MM.1S (cell line): ENCODE measurements around the gene ZNRF1.

ENCODE experiments used
- DNase-seq: peaks from one replicate; pipeline ENCODE4 v3.0.0-alpha.2; 2015
- H2AFZ ChIP-seq: fragments of 300-600 bp; sonication (generic); 2 replicates; pipeline ENCODE4 v1.6.0; 2016; ENCODE audit warnings: antibody characterized with exemption, low read length
- H3F3A ChIP-seq: fragments of 300-600 bp; sonication (generic); 2 replicates; pipeline ENCODE4 v1.6.1; 2016; ENCODE audit warnings: mild to moderate bottlenecking, antibody characterized with exemption, low read length, moderate library complexity, mixed read lengths; ENCODE audit not compliant: insufficient read depth
- H3K27ac ChIP-seq: fragments of 300-600 bp; sonication (generic); 2 replicates; pipeline ENCODE4 v1.5.1; 2016; ENCODE audit warnings: mild to moderate bottlenecking, low read length
- H3K27me3 ChIP-seq: fragments of 300-600 bp; sonication (generic); replicated peaks from 2 replicates; pipeline ENCODE4 v1.6.0; 2016; ENCODE audit warnings: low read length; ENCODE audit not compliant: insufficient read depth
- H3K36me3 ChIP-seq: fragments of 300-600 bp; sonication (generic); replicated peaks from 2 replicates; pipeline ENCODE4 v1.6.1; 2016; ENCODE audit warnings: mild to moderate bottlenecking, low read length, mixed read lengths; ENCODE audit not compliant: insufficient read depth
- H3K4me1 ChIP-seq: fragments of 300-600 bp; sonication (generic); 2 replicates; pipeline ENCODE4 v1.6.1; 2016; ENCODE audit warnings: low read length, mixed read lengths
- H3K4me2 ChIP-seq: fragments of 300-600 bp; sonication (generic); 2 replicates; pipeline ENCODE4 v1.6.0; 2016; ENCODE audit warnings: low read depth, low read length
- H3K4me3 ChIP-seq: fragments of 300-600 bp; sonication (generic); 2 replicates; pipeline ENCODE4 v1.5.1; 2016; ENCODE audit warnings: low read length, mixed read lengths
- H3K79me2 ChIP-seq: fragments of 300-600 bp; sonication (generic); 2 replicates; pipeline ENCODE4 v1.6.1; 2016; ENCODE audit warnings: mixed run types, low read length, mixed read lengths
- H3K9ac ChIP-seq: fragments of 300-600 bp; sonication (generic); 2 replicates; pipeline ENCODE4 v1.6.1; 2016; ENCODE audit warnings: low read length, mixed read lengths
- H3K9me2 ChIP-seq: fragments of 300-600 bp; sonication (generic); replicated peaks from 2 replicates; pipeline ENCODE4 v1.6.1; 2016; ENCODE audit warnings: mild to moderate bottlenecking, low read length, mixed read lengths; ENCODE audit not compliant: insufficient read depth
- H3K9me3 ChIP-seq: fragments of 300-600 bp; sonication (generic); replicated peaks from 2 replicates; pipeline ENCODE4 v1.6.1; 2016; ENCODE audit warnings: mild to moderate bottlenecking, low read length, mixed read lengths; ENCODE audit not compliant: insufficient read depth
- H4K20me1 ChIP-seq: fragments of 300-600 bp; sonication (generic); 2 replicates; pipeline ENCODE4 v1.6.1; 2016; ENCODE audit warnings: mild to moderate bottlenecking, low read length, moderate library complexity, mixed read lengths; ENCODE audit not compliant: insufficient read depth
- EZH2 ChIP-seq: fragments of 300-600 bp; sonication (generic); optimal IDR thresholded peaks from 2 replicates; pipeline ENCODE3; 2017; ENCODE audit warnings: low read depth, mild to moderate bottlenecking, antibody characterized with exemption, low read length, mixed read lengths
- EZH2phosphoT487 ChIP-seq: fragments of 300-600 bp; sonication (generic); IDR thresholded peaks from 2 replicates; pipeline ENCODE4 v1.6.1; 2018; ENCODE audit warnings: antibody characterized with exemption, low read length
- TF ChIP-seq, protein P1 (sequence below): fragments of 300-600 bp; sonication (generic); IDR thresholded peaks from 2 replicates; pipeline ENCODE4 v1.5.1; 2016; ENCODE audit warnings: antibody characterized with exemption, low read length, mixed read lengths

ZNRF1 gene

DNA sequence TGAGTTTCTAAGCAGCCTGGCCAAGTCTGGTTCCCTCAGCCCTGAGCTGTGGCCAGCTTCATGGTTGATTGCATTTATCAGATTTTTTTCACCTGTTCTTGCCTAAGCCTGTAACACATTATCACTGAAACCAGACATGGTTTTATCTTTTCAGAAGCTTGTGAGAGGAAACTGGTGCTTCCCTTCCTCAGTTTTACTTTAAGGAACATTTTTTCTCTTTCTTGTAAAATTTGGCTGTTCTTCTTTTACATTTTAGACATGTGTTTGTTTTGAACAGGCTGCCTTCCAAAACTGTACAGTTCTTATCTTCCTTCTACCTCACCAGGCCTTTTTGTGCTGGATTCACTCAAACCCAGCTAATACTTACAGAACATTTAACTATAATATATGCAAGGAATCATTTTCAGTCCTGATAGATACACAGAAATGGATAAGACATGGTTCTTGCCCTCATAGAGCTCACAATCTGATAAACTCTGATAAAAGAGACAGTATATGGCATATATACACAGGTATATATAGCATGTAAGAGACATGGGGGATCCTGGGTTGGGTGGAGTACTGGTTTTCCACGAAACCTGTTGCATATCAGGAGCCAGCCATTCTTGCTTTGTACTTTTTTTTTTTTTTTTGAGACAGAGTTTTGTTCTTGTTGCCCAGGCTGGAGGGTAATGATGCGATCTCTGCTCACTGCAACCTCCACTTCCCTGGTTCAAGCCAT lies 44.5 kb downstream of the ZNRF1 start:
- Histone ChIP-seq H3K4me3 (no peak overlapping the region), H3K4me1 (no peaks in the 10 kb centered on the region)
- TF ChIP-seq, protein P1, sequence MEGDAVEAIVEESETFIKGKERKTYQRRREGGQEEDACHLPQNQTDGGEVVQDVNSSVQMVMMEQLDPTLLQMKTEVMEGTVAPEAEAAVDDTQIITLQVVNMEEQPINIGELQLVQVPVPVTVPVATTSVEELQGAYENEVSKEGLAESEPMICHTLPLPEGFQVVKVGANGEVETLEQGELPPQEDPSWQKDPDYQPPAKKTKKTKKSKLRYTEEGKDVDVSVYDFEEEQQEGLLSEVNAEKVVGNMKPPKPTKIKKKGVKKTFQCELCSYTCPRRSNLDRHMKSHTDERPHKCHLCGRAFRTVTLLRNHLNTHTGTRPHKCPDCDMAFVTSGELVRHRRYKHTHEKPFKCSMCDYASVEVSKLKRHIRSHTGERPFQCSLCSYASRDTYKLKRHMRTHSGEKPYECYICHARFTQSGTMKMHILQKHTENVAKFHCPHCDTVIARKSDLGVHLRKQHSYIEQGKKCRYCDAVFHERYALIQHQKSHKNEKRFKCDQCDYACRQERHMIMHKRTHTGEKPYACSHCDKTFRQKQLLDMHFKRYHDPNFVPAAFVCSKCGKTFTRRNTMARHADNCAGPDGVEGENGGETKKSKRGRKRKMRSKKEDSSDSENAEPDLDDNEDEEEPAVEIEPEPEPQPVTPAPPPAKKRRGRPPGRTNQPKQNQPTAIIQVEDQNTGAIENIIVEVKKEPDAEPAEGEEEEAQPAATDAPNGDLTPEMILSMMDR, result no peak
- TF ChIP-seq EZH2phosphoT487 (no peak), EZH2 (no peak)

DNA sequence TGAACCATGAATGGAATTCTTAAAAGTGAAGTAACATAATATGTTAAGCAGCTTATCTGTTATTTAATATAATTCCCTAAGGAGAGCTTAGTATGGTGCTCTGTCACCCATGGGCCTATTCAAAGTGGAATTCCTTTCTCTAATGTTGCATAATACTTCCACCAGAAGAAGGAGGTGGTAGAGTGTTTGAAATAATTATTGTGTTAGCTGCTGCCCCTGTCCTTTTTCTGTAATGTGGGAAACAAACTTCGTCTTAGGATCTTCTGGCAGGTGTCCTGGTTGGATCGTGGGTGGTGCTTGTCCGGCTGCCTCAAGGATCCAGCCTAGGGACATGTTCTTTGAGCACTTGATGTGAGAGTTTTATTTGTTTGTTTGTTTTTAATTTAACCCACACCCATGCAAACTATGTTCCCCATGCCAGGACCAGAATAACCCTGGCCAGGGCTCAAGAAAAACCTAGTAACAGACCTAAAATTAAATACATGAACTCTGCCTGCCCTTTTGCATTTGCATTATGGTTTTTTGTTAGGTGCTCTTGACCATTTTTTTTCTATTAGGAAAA lies 46.1 kb downstream of the ZNRF1 start:
- Histone ChIP-seq H3F3A (no peaks in the 10 kb centered on the region), H3K4me2 (no peak overlapping the region), H3K9me2 (no peaks in the 10 kb centered on the region), H3K27me3 (no peaks in the 10 kb centered on the region), H3K36me3 (no peaks in the 10 kb centered on the region), H4K20me1 (no peaks in the 10 kb centered on the region), H3K79me2 (no peaks in the 10 kb centered on the region), H3K9me3 (no peaks in the 10 kb centered on the region), H3K4me1 (no peaks in the 10 kb centered on the region), H3K9ac (no peak overlapping the region), H3K27ac (no peak overlapping the region), H2AFZ (no peak overlapping the region), H3K4me3 (no peak overlapping the region)
- TF ChIP-seq EZH2phosphoT487 (no peak), EZH2 (no peak)
- TF ChIP-seq, protein P1, result no peak
- no peak for DNase-seq

More for the DNA sequence above, 44.5 kb downstream of the ZNRF1 start:
- Histone ChIP-seq H3K36me3 (no peaks in the 10 kb centered on the region), H3K4me2 (no peak overlapping the region), H3K27ac (no peak overlapping the region), H3K9me3 (no peaks in the 10 kb centered on the region), H3K9me2 (no peaks in the 10 kb centered on the region), H3K9ac (no peak overlapping the region), H3K27me3 (no peaks in the 10 kb centered on the region), H2AFZ (no peak overlapping the region), H3F3A (no peaks in the 10 kb centered on the region), H3K79me2 (no peaks in the 10 kb centered on the region), H4K20me1 (no peaks in the 10 kb centered on the region)
- DNase-seq, result no peak

DNA sequence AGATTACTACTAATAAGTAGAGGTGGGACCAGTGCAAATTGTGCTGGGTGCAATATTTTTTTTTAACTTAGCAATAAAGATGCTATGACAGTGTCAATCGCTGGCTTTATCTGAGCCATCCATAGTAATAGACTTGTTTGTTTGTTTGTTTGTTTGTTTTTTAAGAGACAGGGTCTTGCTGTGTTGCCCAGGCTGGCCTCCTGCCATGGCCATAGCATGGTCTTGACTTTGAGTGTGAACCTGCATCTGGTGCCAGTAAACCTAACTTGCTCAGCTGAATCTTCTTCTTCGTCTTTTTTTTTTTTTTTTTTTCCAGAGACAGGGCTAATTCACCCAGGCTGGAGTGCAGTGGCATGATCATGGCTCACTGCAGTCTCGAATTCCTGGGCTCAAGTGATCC lies 46.6 kb downstream of the ZNRF1 start:
- no peaks in the 10 kb centered on the region for H3K4me1 ChIP-seq
- no peaks in the 10 kb centered on the region for H4K20me1 ChIP-seq
- no peaks in the 10 kb centered on the region for H3K9me2 ChIP-seq
- TF ChIP-seq EZH2 (no peak), EZH2phosphoT487 (no peak)
- TF ChIP-seq, protein P1, result no peak
- H3K79me2 ChIP-seq, result no peaks in the 10 kb centered on the region
- H3K4me3 ChIP-seq, result no peak overlapping the region
- no peak overlapping the region for H3K27ac ChIP-seq
- no peak overlapping the region for H3K9ac ChIP-seq
- H3K4me2 ChIP-seq, result no peak overlapping the region
- no peaks in the 10 kb centered on the region for H3K9me3 ChIP-seq
- no peaks in the 10 kb centered on the region for H3K36me3 ChIP-seq
- no peaks in the 10 kb centered on the region for H3F3A ChIP-seq
- H2AFZ ChIP-seq, result no peak overlapping the region
- no peaks in the 10 kb centered on the region for H3K27me3 ChIP-seq
- DNase-seq, result no peak
